Loucy (cell line): ENCODE data around the gene TBCD.

ENCODE experiments used
- H2AFZ ChIP-seq: fragments of 200-600 bp; sonication (generic); 2 replicates; pipeline ENCODE4 v1.6.0; 2016; ENCODE audit warnings: antibody characterized with exemption, mild to moderate bottlenecking, low read length, moderate library complexity
- H3F3A ChIP-seq: fragments of 200-600 bp; 2 replicates; pipeline ENCODE4 v1.6.0; 2016; ENCODE audit warnings: antibody characterized with exemption, low read depth, mild to moderate bottlenecking
- H3K27me3 ChIP-seq: fragments of 200-600 bp; sonication (generic); 2 replicates; pipeline ENCODE4 v1.6.1; 2014; ENCODE audit warnings: low read length, mild to moderate bottlenecking; ENCODE audit not compliant: insufficient read depth, poor library complexity, severe bottlenecking
- H3K36me3 ChIP-seq: fragments of 200-600 bp; sonication (generic); 2 replicates; pipeline ENCODE4 v1.6.1; 2016; ENCODE audit warnings: low read length; ENCODE audit not compliant: insufficient read depth
- H3K4me1 ChIP-seq: fragments of 200-600 bp; sonication (generic); 2 replicates; pipeline ENCODE4 v1.5.1; 2014; ENCODE audit warnings: low read length, mild to moderate bottlenecking; ENCODE audit not compliant: insufficient read depth, poor library complexity, severe bottlenecking
- H3K4me2 ChIP-seq: fragments of 200-600 bp; sonication (generic); 2 replicates; pipeline ENCODE4 v1.6.0; 2014; ENCODE audit warnings: antibody characterized with exemption, low read length, low read depth, mild to moderate bottlenecking; ENCODE audit not compliant: poor library complexity, severe bottlenecking
- H3K4me3 ChIP-seq: fragments of 200-600 bp; sonication (generic); 2 replicates; pipeline ENCODE4 v1.5.1; 2014; ENCODE audit warnings: low read length, mild to moderate bottlenecking, mixed read lengths; ENCODE audit not compliant: poor library complexity, severe bottlenecking
- H3K79me2 ChIP-seq: fragments of 200-600 bp; sonication (generic); 2 replicates; pipeline ENCODE4 v1.6.1; 2014; ENCODE audit warnings: low read length; ENCODE audit not compliant: insufficient read depth
- H3K9ac ChIP-seq: fragments of 200-600 bp; sonication (generic); 2 replicates; pipeline ENCODE4 v1.6.0; 2014; ENCODE audit warnings: mild to moderate bottlenecking, low read depth, low read length, moderate library complexity; ENCODE audit not compliant: poor library complexity, severe bottlenecking
- H3K9me2 ChIP-seq: fragments of 200-600 bp; sonication (generic); replicated peaks from 2 replicates; pipeline ENCODE4 v1.6.1; 2016; ENCODE audit warnings: low read depth, low read length, mixed read lengths
- H3K9me3 ChIP-seq: fragments of 200-600 bp; sonication (generic); 2 replicates; pipeline ENCODE4 v1.6.1; 2014; ENCODE audit warnings: mild to moderate bottlenecking, antibody characterized with exemption, low read length, low read depth; ENCODE audit not compliant: insufficient read depth
- H4K20me1 ChIP-seq: fragments of 200-600 bp; sonication (generic); 2 replicates; pipeline ENCODE4 v1.6.0; 2014; ENCODE audit warnings: antibody characterized with exemption, low read length, mild to moderate bottlenecking; ENCODE audit not compliant: insufficient read depth, poor library complexity, severe bottlenecking
- CTCF ChIP-seq: fragments of 200-600 bp; sonication (generic); conservative IDR thresholded peaks from 2 replicates; pipeline ENCODE4 v1.5.1; 2014; ENCODE audit warnings: mild to moderate bottlenecking, antibody characterized with exemption, low read length
- EZH2phosphoT487 ChIP-seq: fragments of 200-600 bp; IDR thresholded peaks from 2 replicates; pipeline ENCODE4 v1.6.1; 2018; ENCODE audit warnings: antibody characterized with exemption, mild to moderate bottlenecking, moderate library complexity, borderline replicate concordance

The TBCD gene

DNA sequence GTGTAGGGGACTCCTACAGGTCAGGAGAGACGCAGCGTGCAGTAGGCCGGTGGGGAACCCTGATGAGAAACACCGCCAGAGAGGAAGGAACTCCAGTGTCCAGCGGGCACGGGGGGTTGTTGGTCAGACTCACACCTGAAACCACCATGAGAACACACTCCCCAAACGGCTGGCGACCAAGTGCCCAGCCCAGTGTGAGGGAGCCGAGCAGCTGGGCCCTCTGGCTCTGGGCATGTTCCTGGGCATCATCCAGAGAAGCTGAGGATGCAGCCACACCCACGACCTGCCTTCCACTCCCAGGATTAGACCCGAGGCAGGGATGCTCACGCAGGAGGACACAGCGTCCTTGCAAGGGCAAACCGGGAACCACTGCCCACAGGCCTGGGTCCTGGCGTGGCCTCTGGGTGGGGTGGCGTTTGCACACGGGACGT is 196.2 kb downstream of the TBCD start:
- Histone ChIP-seq H3K36me3 (peaks cover 83% of the 10 kb centered on the region), H3K9me3 (peaks cover 26% of the 10 kb centered on the region; the same call in 1 of the 2 replicates), H4K20me1 (no peaks in the 10 kb centered on the region), H3K9me2 (no peaks in the 10 kb centered on the region), H3K4me2 (no peak overlapping the region), H3K9ac (no peak overlapping the region), H3K79me2 (no peaks in the 10 kb centered on the region), H3K27me3 (no peaks in the 10 kb centered on the region), H3K4me3 (no peak overlapping the region), H3K4me1 (no peaks in the 10 kb centered on the region), H2AFZ (no peak overlapping the region), H3F3A (no peaks in the 10 kb centered on the region)
- TF ChIP-seq CTCF (no peak; the same call in 1 of the 2 replicates), EZH2phosphoT487 (no peak)

GRCh38 chr17:82948957-82949356 is 197.1 kb downstream of the TBCD start:
- Histone ChIP-seq H3K9me2 (no peaks in the 10 kb centered on the region), H4K20me1 (no peaks in the 10 kb centered on the region), H3K36me3 (peaks cover 74% of the 10 kb centered on the region), H3K9me3 (peaks cover 24% of the 10 kb centered on the region; the same call in 1 of the 2 replicates), H2AFZ (no peak overlapping the region), H3K4me3 (no peak overlapping the region), H3K4me2 (no peak overlapping the region), H3K4me1 (no peaks in the 10 kb centered on the region), H3K27me3 (no peaks in the 10 kb centered on the region), H3K79me2 (no peaks in the 10 kb centered on the region), H3K9ac (no peak overlapping the region), H3F3A (no peaks in the 10 kb centered on the region)
- no peak for TF ChIP-seq EZH2phosphoT487
- no peak for TF ChIP-seq CTCF

DNA sequence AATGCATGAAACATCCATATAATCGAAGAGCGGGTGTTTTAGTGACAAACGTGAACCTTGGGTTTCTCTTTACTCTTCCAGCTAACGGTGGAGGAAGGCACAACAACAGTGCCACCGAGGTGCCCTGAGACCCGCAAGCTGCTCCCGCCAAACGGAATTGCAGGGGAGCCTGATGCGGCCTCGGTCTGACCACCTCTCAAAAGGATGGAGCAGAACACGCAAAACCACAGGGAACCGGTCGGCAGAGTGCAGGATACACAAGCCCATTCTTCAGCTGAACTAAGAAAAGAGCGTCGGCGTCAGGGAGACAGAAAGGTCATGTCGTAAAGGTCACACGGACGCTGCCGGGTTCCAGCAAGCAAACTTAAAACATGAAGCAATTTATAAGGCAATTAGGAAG is 197.5 kb downstream of the TBCD start:
- Histone ChIP-seq H3K4me2 (no peak overlapping the region), H3K4me1 (no peaks in the 10 kb centered on the region), H3K9me3 (peaks cover 20% of the 10 kb centered on the region; the same call in 1 of the 2 replicates), H3K9me2 (no peaks in the 10 kb centered on the region), H3F3A (no peaks in the 10 kb centered on the region), H3K27me3 (no peaks in the 10 kb centered on the region), H3K79me2 (no peaks in the 10 kb centered on the region), H3K4me3 (no peak overlapping the region), H2AFZ (no peak overlapping the region), H3K36me3 (peaks cover 70% of the 10 kb centered on the region), H3K9ac (no peak overlapping the region), H4K20me1 (no peaks in the 10 kb centered on the region)
- TF ChIP-seq CTCF (no peak), EZH2phosphoT487 (no peak)
